HT1080 (cell line): ENCODE data around the gene FZD10. TPM values are rescaled to one million over a fixed set of nuclear protein-coding genes. Genes with fewer than 3 reads are reported as not detected.

Experiments
- DNase-seq: peaks from one replicate; pipeline ENCODE4 v3.0.0-alpha.2; 2015; ENCODE audit warnings: low read depth
- total RNA-seq: library from RNA; depleted of rRNA; stranded (reverse); fragments of >200 nt; shearing (Covaris generic); gene quantifications from 2 replicates; pipeline ENCODE4 v1.2.3, GENCODE V29; 2014

Gene FZD10
- total RNA-seq, 1 experiment from 2014 or later: not detected

DNA sequence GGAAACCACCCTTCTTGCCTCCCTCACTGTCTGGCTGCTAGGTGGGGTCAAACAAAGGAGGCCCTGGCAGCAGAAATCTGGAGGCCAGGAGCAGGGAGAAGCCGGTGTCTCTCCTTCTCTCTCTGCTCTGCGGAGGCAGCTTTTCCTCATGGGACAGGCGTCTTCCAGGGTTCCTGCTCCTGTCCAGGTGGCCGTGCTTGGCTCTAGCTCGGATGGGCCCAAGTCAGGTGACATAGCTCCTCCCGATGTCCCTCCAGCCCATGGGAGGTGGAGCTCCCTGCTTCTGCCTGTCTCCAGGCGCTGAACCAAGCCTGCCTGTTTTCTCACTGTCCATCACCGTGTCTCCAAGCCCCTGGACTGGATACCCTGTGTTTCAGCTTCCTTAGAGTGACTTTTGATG is 30.5 kb upstream of the FZD10 start:
- no peak for DNase-seq

DNA sequence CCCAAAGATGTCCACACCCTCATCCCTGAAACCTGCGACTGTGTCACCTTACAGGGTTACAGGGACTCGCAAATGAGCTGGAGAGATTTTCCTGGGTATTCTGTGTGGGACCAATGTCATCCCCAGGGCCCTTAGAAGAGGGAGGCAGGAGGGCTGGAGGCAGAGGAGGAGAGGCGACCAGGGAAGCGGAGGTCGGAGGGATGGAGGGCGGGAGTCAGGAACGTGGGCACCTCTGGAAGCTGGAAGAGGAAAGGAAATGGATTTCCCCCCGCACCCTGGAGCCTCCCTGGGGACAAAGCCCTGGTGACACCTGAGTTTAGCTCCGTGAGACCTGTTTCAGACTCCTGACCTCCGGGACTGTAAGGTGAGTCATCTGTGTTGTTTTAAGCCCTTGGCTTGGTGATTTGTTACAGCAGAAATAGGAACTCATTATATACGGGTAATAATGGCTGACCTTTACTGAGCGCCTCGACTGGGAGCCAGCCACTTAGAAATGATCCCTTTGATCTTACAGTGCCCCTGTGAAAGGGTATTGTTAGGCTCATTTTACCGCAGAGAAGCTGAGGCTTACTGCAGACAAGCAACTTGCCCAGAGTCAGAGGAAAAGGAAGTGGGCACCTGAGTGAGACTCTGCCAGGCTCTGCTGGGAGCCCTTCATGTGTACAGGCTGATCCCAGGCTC is 29.3 kb upstream of the FZD10 start:
- no peak for DNase-seq

DNA sequence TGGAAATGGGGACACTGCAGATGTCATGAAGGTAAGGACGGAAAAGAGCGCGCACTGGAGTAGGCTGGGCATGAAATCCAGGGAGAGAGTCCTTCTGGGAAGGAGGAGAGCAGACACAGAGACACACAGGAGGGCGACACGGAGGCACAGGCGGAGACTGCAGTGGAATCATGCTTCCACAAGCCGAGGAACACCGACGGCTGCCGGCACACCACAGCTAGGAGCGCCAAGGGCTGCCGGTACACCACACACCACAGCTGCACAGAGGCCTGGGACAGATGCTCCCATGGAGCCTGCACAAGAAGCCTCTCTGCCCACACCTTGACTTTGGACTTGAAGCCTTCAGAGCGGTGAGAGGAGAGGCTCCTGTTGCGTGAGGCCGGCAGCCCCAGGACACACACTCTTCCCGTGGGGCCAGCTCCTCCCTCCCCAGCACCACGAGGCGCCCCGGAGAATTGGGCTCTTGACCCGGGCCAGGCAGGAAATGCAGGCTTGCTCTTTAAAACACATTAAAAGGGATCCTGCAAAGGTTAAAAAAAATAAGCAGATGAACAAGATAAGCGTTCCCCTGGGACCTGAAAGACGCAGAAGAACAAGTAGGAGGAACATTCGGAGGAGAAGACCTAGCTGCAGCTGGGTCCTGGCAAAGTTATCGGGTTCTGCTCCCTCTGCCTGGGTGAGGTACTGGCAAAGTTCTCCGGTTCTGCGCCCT is 28.3 kb upstream of the FZD10 start:
- DNase-seq: no peak

DNA sequence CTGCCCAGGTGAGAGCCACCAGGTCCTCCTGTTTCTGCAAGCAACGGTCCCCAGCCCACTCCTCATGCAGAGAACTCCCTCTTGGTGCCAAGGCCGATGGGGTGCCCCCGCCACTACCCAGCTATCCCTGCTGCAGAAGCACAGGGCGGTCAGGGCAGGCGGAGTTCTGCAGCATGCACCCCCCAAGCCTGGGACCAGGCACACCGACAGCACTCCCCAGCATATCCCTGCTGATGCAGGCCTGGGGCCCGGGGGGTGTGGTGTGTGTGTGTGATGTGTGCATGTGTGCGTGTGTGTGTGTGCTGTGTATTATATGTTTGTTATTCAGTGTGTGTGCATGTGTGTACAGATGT is 27.7 kb upstream of the FZD10 start:
- DNase-seq: no peak

DNA sequence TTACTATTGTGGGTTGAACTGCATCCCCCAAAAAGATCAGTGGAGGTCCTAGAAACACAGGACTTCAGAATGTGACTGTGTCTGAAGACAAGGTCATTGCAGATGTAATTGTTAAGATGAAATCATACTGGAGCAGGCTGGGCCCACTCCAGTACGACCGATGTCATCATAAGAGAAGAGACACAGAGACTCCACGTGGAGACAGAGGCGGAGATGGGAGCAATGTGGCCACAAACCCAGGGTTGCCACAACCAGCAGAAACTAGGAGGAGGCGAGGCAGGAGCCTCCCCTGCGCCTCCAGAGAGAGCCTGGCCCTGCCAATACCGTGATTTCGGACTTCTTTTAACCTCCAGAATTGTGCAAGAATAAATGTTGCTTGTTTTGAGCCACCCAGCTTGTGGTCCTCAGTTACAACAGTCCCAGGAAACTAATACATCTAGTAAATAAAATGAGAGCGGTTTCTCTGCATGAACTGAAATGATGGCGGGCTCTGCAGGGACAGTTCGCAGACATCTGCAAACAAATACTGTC is 25.7 kb upstream of the FZD10 start:
- DNase-seq: no peak

DNA sequence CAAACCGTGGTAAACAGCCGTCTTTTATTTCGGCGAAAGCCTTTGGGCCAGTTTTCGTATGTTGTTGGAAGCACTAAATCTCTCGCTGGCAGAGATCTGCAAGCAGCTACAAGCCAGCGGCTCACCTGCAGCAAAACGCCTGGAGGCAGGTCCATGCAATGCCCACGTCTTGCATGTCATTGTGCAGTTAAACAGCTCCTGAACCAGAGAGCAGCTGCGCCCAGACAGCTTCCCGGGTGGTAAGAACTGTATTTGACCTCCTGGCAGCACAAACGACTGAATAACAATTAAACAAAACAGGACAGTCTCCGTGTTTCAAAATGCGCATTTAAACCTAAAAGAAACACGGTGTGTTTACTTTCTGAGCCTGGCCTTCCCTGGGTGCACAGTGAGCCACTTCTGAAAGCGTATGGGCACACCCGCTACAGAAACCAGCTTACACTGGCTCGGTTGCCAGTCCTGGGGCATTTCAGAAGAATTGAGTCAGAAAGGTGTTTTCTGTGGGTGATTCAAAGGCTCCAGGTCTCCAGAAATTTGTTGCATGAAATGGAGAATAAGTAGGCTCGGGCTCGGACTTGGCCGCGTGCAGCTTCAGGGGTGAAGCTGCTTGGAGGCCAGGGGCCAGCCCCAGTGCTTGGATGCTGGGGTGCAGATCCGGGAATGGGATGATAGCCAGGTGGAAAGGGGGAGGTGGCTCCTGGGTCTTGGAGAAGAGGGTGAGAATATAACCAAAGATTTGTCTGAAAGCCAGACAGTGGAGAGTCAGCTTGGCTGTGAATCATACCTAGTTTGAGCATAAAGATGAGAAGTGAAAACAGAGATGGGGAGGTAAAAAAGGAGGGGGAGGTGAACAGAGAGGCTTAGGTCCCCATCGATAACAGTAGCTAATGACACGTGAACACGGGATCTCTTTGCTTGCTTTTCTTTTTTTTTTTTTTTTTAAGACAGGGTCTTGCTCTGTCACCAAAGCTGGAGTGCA is 24.9 kb upstream of the FZD10 start:
- no peak for DNase-seq

DNA sequence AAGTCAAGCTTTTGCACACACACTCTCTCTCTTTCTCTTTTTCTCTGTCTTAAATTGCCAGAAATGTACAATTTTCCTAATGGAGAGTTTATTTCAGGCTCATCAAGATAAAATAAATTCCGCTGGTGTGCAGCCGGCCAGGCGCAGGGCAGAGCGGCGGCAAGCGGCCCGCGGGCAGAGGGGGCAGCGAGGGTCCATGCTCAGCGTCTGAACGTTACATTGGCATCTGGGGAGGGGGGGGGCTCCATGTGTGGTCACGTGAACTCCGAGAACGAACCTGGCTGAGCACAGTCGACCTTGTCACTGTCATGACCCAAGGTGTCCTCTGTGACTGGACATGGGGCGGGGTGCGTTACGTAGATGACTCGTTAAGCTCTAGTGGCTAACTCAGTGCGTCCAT is 23.8 kb upstream of the FZD10 start:
- no peak for DNase-seq

DNA sequence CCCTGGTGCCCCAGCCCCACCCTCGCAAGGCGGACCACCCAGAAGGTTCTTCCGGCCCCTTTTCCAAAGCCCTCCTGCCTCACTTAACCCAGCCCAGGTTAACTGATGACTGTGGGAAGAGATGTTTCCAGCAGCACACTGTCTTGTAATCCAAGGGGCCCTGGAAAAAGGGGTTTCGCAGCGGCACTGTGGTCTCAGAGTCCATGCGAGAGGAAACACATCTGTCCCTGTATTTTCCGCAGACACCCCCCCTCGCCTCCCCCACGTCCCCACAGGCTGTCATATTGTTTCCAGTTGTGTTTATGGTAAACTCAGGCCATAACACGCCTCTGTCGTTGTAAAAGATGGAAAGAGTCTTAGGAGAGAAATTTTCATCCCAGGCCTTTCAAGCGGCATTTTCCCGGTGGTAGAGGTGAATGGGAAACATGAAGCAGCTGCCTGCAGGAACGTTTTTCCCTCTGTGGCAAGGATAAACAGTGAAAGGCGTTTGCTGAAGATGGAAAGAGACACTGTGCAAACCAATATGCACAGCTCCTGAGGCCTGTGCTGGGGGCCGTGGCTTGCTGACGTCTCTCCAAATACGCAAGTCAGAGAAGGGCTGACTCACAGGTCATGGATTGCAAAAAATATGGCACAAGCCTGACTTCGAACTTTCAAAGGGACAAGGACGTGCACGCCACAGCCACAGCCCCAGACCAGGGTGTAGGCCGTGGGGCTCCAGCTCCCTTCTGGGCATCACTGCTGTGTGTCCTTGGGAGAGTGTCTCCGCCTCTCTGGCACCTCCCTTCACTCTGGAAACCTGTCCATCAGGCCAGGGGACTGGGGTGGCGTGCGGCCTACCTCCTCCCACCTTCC is 22.5 kb upstream of the FZD10 start:
- no peak for DNase-seq

DNA sequence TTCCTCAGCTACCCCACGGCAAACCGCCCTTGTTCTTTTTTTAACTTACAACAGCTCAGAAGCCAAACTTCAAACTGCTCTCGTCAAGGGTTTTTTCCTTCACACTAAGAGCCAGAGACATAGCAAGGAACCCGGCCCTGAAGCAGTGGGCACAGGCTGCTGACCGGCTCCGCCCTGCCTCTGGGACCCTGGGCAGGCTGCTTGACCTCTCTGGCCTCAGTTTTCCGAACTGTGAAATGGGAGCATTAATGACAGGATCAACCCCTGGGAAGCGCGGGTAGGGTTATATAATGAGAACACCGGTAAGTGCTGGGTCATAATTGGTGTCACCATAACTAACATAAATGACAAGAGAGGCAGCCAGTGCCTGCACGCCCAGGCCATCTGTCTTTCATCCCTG is 21.2 kb upstream of the FZD10 start:
- no peak for DNase-seq

DNA sequence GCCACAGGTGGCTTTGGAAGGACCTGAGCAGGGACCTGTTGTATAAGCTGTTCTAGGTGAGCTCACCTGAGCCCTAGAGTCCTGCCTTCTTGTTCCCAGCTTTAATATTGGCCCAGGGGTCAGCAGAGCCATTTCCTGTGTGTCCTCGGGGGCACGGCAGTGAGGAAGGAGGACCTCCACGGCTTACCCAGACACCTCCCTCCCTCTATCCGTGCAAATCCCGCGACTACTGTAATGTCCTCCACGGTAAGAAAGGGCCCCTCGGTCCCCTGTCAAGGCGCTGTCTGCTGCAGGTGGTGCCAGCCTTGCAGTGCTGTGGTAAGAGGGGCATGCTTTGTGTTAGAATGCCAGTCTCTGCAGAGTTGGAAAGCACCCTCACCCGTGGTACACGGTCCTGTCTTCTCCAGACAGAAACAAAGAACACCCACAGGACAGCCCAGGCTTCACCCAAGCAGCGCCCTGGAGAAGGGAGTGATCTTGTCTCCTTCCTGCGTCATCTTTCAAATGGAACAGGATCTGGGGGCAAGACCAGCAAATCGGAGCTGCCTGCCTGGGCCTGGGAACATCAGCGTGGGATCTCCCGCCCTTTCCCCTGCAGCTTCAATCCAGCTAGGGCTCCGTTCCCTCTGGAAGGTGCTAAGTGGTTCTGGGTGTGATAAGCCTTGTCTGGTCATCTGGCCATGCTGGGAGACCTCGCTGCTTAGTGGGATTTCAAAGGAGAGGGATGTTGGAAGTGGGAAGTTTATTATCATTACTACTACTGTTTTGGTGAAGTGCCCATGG is 20.2 kb upstream of the FZD10 start:
- no peak for DNase-seq

DNA sequence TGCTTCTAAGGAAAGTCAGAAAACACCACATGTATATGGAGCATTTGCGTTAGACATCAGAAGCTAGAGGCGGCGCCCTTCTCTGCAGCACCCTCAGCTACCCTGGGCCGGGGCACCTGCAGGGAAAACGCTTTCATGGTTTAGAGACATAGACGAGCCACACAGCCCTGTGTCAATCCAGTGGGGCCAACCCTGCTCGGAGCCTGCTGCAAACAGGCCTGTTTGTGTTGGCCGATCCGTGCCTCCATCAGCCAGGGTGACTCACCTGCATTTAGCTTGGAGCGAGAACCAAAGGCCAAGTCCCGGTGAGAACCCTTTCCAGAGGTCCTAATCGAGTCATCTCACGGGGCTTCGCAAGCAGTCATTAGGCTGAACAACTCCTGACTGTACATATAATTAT is 19.5 kb upstream of the FZD10 start:
- DNase-seq: no peak

DNA sequence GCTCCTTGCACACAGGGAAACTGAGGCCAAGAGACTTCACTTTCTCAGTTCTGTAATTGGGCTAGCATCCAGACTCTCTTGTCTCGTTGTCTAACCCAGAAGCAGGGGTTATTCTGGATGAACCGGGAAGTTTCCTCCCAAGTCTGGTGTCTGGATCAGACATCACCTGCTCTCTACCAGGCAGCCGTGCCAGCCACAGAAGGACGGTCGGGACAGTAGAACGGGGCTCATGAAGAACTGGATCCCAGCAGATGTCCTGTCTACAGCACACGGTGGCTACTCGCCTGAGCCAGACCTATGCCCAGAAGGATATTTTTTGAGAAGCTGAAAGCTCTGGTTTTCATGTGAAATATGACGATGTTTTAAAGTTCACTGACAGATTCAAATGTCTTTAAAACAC is 19.1 kb upstream of the FZD10 start:
- no peak for DNase-seq

DNA sequence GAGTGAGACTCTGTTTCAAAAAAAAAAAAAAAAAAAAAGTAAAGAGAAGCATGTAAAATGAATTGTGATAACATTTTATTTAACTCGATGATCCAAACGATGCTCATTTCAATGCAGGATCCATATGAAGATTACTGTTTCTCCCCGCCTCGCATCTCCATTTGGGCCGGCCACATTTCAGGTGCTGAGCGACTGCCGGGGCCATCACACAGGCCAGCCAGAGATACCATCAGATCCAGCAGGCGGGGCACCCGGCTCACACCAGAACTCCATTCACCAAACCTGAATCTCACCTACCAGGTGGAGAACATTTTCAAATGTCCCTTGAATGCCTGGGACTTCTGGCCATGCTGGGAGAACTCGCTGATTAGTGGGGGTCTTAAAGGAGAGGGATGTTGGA is 18.0 kb upstream of the FZD10 start:
- no peak for DNase-seq

DNA sequence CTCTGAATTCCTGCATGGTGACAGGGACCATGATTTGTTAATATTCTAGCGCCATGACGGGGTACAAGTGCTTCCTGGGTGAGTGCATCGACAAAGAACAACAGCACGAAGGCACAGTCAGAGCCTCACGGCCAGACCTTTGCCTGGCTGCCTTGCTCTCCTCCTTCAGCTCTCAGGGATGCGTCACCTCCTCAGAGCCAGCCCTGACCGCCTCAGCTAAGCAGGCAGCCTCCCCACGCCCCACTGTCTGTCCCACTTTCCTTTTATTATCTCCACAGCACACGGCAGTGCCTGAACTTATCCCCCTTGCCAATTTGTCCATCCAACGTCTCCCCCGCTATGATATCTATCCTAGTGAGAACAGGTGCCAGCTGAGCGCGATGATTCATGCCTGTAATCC is 16.5 kb upstream of the FZD10 start:
- no peak for DNase-seq

DNA sequence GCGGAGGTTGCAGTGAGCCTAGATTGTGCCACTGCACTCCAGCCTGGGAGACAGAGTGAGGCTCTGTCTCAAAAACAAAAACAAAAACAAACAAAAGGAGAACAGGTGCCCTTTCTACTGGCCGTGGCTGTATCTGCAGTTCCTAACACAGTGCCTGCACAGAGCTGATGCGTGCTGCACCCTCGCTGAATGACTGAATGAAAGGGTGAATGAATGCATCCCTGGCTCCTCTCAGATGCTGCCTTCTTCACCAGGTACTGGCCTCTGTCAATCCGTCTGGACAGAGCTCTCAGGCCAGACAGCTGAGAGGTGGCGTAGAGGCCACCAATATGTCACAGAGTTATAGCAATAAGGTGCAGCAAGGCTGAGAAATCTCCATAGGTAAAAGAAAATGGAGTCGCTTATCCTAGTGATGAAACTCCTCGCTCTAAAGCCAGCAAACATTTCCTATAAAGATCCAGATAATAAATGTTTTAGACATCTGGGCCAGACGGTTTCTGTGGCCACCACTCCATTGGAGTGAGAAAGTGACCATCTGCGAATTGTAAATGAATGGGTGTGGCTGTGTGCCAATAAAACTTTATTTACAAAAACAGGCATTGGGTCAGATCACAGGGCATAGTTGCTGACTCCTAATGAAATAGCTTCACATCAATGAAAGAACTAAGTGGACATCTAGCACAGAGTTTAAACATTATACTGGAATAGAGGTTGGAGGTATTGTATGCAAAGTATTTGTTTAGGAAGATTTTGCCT is 15.9 kb upstream of the FZD10 start:
- DNase-seq: no peak

DNA sequence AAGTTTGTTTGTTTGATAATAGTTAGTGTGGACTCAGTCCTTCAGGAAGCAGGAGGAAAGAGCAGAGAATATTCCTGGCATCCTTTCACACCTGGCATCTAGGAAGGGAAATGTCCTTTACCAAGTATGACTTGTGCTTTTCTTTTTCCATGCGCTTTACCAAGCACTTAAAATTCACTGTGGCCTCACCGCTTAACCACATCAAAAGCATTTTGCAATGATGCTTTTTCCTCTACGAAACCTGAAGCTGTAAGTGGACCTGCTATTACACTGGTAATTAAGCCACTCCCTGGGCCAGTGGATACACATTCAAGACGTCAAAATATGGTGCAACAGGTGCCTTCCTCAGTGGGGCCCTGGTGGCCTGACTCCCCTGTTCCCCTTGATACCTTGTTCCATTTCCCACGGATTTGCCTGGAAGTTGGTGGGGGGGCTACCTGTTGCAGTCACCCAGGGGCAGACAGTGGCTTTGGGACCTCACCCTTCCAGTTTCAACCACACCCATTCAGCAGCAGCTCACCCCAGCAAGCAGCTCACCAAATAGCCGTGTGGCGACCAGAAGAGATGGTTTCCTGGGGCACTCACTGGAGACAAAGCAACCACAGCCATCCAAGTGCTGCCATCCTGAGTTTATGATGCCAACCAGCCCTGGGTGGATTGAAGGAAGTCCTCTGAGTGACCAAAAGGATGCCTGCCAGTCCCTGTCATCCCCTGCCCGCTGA is 14.2 kb upstream of the FZD10 start:
- no peak for DNase-seq

DNA sequence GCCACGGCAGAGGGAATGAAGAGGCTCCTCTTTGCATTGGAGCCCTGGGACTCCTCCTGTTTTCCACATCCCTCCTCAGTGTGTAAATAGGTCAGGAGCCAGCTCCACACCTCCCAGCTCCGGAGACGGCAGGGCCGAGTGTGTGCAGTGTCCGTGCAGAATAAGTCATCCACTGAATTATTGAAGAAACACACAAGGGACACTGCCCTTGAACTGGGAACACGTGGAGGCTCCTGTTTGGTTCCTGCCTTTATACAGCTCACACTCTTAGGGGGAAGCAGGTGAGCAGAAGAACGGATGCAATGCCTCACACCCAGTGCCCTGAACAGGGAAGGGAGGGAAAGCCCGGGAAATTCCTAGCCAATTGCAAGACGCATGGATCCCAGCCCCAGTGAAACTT is 10.4 kb upstream of the FZD10 start:
- no peak for DNase-seq

DNA sequence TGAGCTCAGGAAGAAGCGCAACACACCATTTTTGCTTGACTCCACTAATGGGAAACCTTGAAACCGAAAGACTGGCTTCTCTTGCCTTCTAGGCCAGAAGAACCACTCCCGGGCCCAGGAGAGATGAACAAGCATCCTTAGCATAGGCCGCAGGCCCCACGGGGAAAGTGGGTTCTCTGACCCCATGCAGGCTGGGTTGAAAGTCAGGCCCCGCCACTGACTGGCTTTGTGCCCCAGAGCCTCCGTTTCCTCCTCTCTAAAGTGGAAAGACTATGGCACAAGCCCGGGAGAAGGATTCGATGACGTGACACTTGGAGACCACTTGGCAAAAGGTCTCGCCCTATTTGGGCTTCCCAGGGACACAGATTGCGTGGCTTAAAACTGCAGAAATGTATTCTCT is 9.9 kb upstream of the FZD10 start:
- DNase-seq: no peak

DNA sequence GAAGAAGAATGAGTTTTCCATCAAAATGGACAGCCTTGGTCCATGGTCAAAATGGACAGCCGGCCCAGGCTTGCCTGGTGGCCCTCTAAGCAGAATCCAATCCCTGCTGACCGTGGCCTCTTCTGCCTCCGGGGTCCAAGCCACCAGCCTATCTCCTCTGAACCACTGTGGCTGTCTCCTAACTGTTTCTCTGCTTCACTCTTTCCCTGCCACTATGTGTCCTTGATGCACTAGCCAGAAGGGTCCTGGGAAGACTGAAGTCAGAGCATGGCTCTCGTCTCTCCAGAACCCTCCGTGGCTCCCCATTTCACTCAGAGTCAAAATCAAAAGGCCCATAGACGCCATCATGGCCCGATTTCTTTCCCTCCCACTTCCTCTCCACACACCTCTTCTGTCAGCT is 8.5 kb upstream of the FZD10 start:
- no peak for DNase-seq
